DMS53 treated with DMSO at 0.1 percent for 48 hours (cell line): ENCODE results near the gene ZFTA.

Experiments
- DNase-seq: peaks from one replicate; lab custom pipeline; 2025; ENCODE audit not compliant: unreplicated experiment; lab: John Stamatoyannopoulos, UW

ZFTA gene

GRCh38 chr11:63756919-63757761 is 11.4 kb downstream of the ZFTA start:
- DNase-seq = no peak

DNA sequence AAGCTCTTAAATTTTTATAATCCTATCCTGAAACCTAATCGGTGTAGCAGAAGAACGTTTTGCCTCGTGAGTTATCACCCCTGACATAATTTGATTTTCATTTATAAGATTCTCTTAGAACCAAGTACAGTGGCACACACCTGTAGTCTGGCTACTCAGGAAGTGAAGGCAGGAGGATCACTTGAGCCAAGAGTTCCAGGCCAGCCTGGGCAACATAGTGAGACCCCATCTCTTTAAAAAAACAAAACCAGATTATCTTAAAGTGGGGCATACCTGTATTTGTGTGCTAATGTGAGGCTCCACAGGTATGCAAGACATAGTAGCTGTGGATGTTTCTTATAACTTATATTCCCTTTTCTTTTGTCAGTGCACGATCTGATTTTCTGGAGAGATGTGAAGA is 19.0 kb downstream of the ZFTA start:
- no peak for DNase-seq

- DNase-seq = no peak
Observed at GRCh38 chr11:63747011-63747410, 21.6 kb downstream of the ZFTA start.

DNA sequence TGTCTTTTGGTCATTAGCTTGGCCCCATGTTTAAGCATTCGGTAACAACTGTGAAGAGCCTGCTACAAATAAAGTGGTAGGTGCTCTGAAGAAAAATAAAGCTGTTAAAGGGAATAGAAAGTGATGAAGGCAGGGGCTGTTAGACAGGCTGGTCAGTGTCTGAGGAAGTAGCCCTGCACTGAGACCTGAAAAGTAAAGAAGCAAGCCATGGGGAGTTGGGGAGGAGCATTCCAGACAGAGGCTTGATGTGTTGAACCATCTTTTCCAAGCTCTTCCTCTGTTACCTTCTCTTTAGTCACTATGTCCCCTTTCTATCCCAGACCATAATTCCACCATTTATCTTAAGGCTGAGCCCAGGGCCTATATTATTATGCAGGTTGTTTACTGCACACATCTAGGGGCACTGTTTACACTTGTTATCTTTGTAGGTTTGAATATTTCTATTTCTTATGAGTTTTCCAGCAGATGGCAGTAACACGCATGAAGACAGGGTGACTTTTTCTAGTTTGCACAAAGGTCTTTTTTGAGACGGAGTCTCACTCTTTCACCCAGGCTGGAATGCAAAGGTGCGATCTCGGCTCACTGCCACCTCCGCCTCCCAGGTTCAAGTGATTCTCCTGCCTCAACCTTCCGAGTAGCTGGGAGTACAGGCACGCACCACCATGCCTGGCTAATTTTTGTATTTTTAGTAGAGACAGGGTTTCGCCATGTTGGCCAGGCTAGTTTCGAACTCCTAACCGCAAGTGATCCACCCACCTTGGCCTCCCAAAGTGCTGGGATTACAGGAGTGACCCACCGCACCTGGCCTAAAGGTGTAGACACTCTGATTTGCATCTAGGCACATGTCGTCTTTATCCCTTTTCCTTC is 23.0 kb downstream of the ZFTA start:
- no peak for DNase-seq

DNA sequence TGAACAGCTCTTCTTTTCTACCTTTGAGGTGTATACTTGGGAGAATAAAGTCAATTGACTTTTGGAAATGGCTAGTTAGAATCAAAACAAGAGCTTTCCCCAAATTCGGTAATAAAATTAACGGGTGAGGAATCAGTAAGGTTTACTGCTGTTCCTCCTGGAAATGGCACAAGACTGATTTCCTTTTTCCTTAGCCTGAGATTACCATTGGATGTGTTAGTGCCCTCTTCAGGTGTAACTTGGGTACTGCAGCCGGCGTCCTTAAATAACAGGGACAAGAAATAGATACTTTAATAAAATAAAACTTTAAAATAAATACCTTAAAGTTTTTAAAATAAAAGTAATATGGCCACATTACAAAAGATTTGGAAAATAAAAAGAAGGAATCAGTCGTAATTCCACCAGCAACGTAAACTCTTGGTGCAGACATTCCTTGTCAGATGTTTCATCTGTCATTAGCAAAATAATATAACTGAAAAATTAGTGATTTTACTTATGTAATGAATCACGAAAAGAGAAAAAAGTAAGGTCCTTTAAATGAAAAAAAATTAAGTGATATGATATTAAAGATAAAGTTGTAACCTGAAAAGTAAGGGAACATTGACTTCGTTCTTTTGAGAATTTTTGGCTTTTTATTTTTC is 29.7 kb downstream of the ZFTA start:
- DNase-seq = peak; percentile 57

DNA sequence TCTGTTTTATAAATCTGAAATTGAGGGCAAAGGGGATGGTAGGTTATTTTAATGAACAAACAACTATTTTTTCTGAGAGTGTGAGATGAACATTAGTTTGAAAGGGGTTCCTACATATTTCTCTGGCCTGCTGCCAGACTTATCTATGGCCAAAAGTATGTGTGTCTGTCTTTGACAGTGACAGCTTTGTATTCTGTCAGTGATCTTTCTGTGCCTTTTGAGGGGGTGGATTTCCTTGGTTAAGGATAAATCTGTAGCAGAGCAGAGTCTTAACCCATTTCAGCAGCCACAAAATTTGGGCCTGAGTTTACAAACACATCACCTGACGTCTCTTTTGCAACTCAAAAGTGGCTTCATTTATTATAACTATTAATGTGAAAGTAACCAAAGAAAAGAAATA is 30.9 kb downstream of the ZFTA start:
- no peak for DNase-seq

- DNase-seq = no peak
Observed at GRCh38 chr11:63736864-63737263, 31.7 kb downstream of the ZFTA start.

- no peak for DNase-seq
Observed at GRCh38 chr11:63729326-63729725, 39.2 kb downstream of the ZFTA start.

DNA sequence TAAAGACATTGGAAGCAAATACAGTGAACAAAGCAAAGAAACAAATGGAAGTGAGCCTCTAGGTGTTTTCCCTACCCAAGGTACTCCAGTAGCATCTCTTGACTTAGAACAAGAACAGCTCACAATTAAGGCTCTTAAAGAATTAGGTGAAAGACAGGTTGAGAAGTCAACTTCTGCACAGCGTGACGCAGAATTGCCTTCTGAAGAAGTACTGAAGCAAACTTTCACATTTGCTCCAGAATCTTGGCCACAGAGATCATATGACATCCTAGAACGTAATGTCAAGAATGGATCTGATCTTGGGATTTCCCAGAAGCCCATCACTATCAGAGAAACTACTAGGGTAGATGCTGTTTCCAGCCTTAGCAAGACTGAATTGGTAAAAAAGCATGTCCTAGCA is 48.0 kb downstream of the ZFTA start:
- no peak for DNase-seq

- no peak for DNase-seq
Observed at GRCh38 chr11:63719987-63720386, 48.6 kb downstream of the ZFTA start.

- no peak for DNase-seq
Observed at GRCh38 chr11:63719001-63719400, 49.6 kb downstream of the ZFTA start.
